HepG2 (cell line): ENCODE results near the gene STIP1. TPM values are rescaled to one million over a fixed set of nuclear protein-coding genes. Genes with fewer than 3 reads are reported as not detected.

Experiments
- ATAC-seq: fragments of 200-7000 bp; cut with Tn5 transposase; 3 replicates; pipeline ENCODE4 v1.9.1; 2020; ENCODE audit warnings: mild to moderate bottlenecking, moderate library complexity
- BruUV-seq: library from RNA; stranded (reverse); fragments of 400-500 nt; replicated peaks from 2 replicates; lab custom pipeline; 2021; lab: Mats Ljungman, UMichigan
- CTCF ChIA-PET: fragments of 300-600 bp; formaldehyde crosslinking; extraction: SDS; loops from one replicate; lab custom pipeline; 2021; ENCODE audit warnings: low total read pairs, inconsistent platforms, low intra/inter-chr PET ratio; lab: Yijun Ruan, JAX
- POLR2A ChIA-PET: fragments of 350-600 bp; sonication (Branson Sonifier 250); formaldehyde crosslinking; loops from one replicate; lab custom pipeline; 2020; ENCODE audit warnings: antibody characterized with exemption, inconsistent platforms; lab: Yijun Ruan, JAX
- DNase-seq: peaks from one replicate; pipeline ENCODE4 v3.0.0-alpha.2; 2015; ENCODE audit warnings: low spot score
- FAIRE-seq: peaks from 3 replicates; lab custom pipeline; 2011; peaks lifted over from hg19 to GRCh38; lab: Jason Lieb, UNC
- H2AFZ ChIP-seq: one replicate; pipeline ENCODE4 v1.6.1; 2011; ENCODE audit warnings: low read length, inconsistent platforms
- H3K27ac ChIP-seq: fragments of 300-600 bp; 3 replicates; pipeline ENCODE4 v1.8.0; 2011; ENCODE audit warnings: mixed run types, mild to moderate bottlenecking, mixed read lengths, low read length, inconsistent platforms; ENCODE audit not compliant: insufficient read depth; ENCODE audit errors: extremely low read length
- H3K27me3 ChIP-seq, 2 experiments: fragments of 200-600 bp in 1 of 2; 2 replicates in 1 of 2; 3 replicates in 1 of 2; pipeline versions ENCODE4 v1.6.0 to v1.8.0; 2011; ENCODE audit warnings: low read length in 2 of 2, mild to moderate bottlenecking in 2 of 2, moderate library complexity in 2 of 2, inconsistent platforms in 1 of 2; ENCODE audit not compliant: insufficient read depth in 2 of 2, control insufficient read depth in 1 of 2
- H3K36me3 ChIP-seq, 2 experiments: fragments of 200-600 bp in 1 of 2; replicated peaks in 1 of 2; 2 replicates in 1 of 2; 3 replicates in 1 of 2; pipeline versions ENCODE4 v1.5.1 to v1.8.0; 2011; ENCODE audit warnings: low read length in 2 of 2, inconsistent platforms in 1 of 2; ENCODE audit not compliant: insufficient read depth in 2 of 2, control insufficient read depth in 1 of 2
- H3K4me1 ChIP-seq: 2 replicates; pipeline ENCODE4 v1.5.1; 2012; ENCODE audit warnings: low read length, inconsistent platforms; ENCODE audit not compliant: insufficient read depth
- H3K4me2 ChIP-seq: 2 replicates; pipeline ENCODE4 v1.6.0; 2011; ENCODE audit warnings: low read depth, low read length, inconsistent platforms
- H3K4me3 ChIP-seq, 3 experiments: fragments of 200-600 bp in 1 of 3; sonication (generic), shearing (Covaris generic) in 1 of 3; replicated peaks in 1 of 3; 2 replicates each; pipeline ENCODE4 v1.5.1; 2011 to 2016; ENCODE audit warnings: low read length in 3 of 3, inconsistent platforms in 2 of 3, low read depth in 2 of 3, mild to moderate bottlenecking in 2 of 3, control low read depth in 1 of 3, mixed read lengths in 1 of 3; ENCODE audit not compliant: insufficient read depth in 1 of 3
- H3K79me2 ChIP-seq: one replicate; pipeline ENCODE4 v1.6.1; 2011; ENCODE audit warnings: low read length, inconsistent platforms; ENCODE audit not compliant: insufficient read depth
- H3K9ac ChIP-seq: 2 replicates; pipeline ENCODE4 v1.6.0; 2011; ENCODE audit warnings: mild to moderate bottlenecking, low read depth, low read length, inconsistent platforms; ENCODE audit not compliant: insufficient read depth
- H3K9me3 ChIP-seq: 2 replicates; pipeline ENCODE4 v1.5.1; 2012; ENCODE audit warnings: mild to moderate bottlenecking, low read length
- H4K20me1 ChIP-seq: 2 replicates; pipeline ENCODE4 v1.6.0; 2011; ENCODE audit warnings: inconsistent platforms, mild to moderate bottlenecking, low read length, moderate library complexity; ENCODE audit not compliant: insufficient read depth
- DMAP1 ChIP-seq: IDR thresholded peaks from 2 replicates; pipeline ENCODE4 v1.6.1; 2016
- HNF4A ChIP-seq: sonication (generic); formaldehyde crosslinking; IDR thresholded peaks from 2 replicates; pipeline ENCODE4 v1.4.0; 2020; ENCODE audit warnings: missing genetic modification reagents
- HNRNPL ChIP-seq: fragments of 200-400 bp; formaldehyde crosslinking; IDR thresholded peaks from 2 replicates; pipeline ENCODE4 v1.6.1; 2017; ENCODE audit warnings: mild to moderate bottlenecking, low read depth, low read length
- ISX ChIP-seq: sonication (generic); formaldehyde crosslinking; conservative IDR thresholded peaks from 2 replicates; pipeline ENCODE4 v1.5.0; 2020; ENCODE audit warnings: missing genetic modification reagents
- LBX2 ChIP-seq: sonication (generic); formaldehyde crosslinking; IDR thresholded peaks from 2 replicates; pipeline ENCODE4 v1.5.0; 2020; ENCODE audit warnings: missing genetic modification reagents, mild to moderate bottlenecking, borderline replicate concordance
- PHF20 ChIP-seq: sonication (generic); formaldehyde crosslinking; IDR thresholded peaks from 2 replicates; pipeline ENCODE4 v1.5.0; 2020; ENCODE audit warnings: mild to moderate bottlenecking, missing genetic modification reagents
- SRSF1 ChIP-seq: fragments of 200-400 bp; formaldehyde crosslinking; optimal IDR thresholded peaks from 2 replicates; pipeline ENCODE3; 2017; ENCODE audit warnings: mild to moderate bottlenecking, low read depth, low read length, moderate library complexity
- TAF1 ChIP-seq: sonication (generic); formaldehyde crosslinking; IDR thresholded peaks from 2 replicates; pipeline ENCODE4 v1.4.0; 2020; ENCODE audit warnings: missing genetic modification reagents
- TCF7L2 ChIP-seq: IDR thresholded peaks from 2 replicates; pipeline ENCODE4 v1.6.1; 2011; ENCODE audit warnings: mild to moderate bottlenecking, low read depth, low read length, moderate library complexity
- THAP11 ChIP-seq: IDR thresholded peaks from 2 replicates; pipeline ENCODE4 v1.6.1; 2016; ENCODE audit warnings: missing biosample characterization, missing genetic modification reagents
- XBP1 ChIP-seq: sonication (generic); formaldehyde crosslinking; IDR thresholded peaks from 2 replicates; pipeline ENCODE4 v1.5.0; 2020; ENCODE audit warnings: missing genetic modification reagents
- ZBTB8A ChIP-seq: sonication (generic); formaldehyde crosslinking; IDR thresholded peaks from 2 replicates; pipeline ENCODE4 v1.4.0; 2020; ENCODE audit warnings: mild to moderate bottlenecking, low read depth, missing genetic modification reagents, borderline replicate concordance
- ZC3H13 ChIP-seq: sonication (generic); formaldehyde crosslinking; IDR thresholded peaks from 2 replicates; pipeline ENCODE4 v1.8.1; 2023; ENCODE audit warnings: mild to moderate bottlenecking, missing genetic modification reagents, moderate library complexity
- ZNF558 ChIP-seq: sonication (generic); formaldehyde crosslinking; IDR thresholded peaks from 2 replicates; pipeline ENCODE4 v1.9.0; 2022; ENCODE audit warnings: mild to moderate bottlenecking, missing genetic modification reagents, borderline replicate concordance
- ZNF570 ChIP-seq: sonication (generic); formaldehyde crosslinking; IDR thresholded peaks from 2 replicates; pipeline ENCODE4 v1.4.0; 2020; ENCODE audit warnings: mild to moderate bottlenecking, missing genetic modification reagents, borderline replicate concordance
- ZNF878 ChIP-seq: sonication (generic); formaldehyde crosslinking; IDR thresholded peaks from 2 replicates; pipeline ENCODE4 v1.8.1; 2023; ENCODE audit warnings: mild to moderate bottlenecking, missing genetic modification reagents, moderate library complexity
- ZZZ3 ChIP-seq: sonication (generic); formaldehyde crosslinking; IDR thresholded peaks from 2 replicates; pipeline ENCODE4 v1.4.0; 2020; ENCODE audit warnings: missing genetic modification reagents, mild to moderate bottlenecking, borderline replicate concordance
- WGBS: methylation state at CpG from one replicate; pipeline ENCODE4 v1.1.6; 2017; ENCODE audit warnings: low lambda C conversion rate; 5-methylcytosine and 5-hydroxymethylcytosine counted together
- in situ Hi-C: cut with HindIII; loops from 2 replicates; pipeline ENCODE4 v1.10.0; 2017; ENCODE audit warnings: low pct_unique_long_range_greater_than_20kb; ENCODE audit not compliant: extremely low pct_ligation_motif_present
- intact Hi-C: fragments of 100-400 bp; cut with micrococcal nuclease; formaldehyde crosslinking; loops from one replicate; pipeline ENCODE4 v1.10.0; 2022; ENCODE audit not compliant: unreplicated experiment
- polyA plus RNA-seq, 8 experiments: library from polyadenylated mRNA; depleted of rRNA in 3 of 8; stranded (reverse) in 7 of 8; unstranded in 1 of 8; fragments of >200 nt; fragmentation: Illumina TruSeq in 4 of 8; extraction: Trizol in 4 of 8; gene quantifications; 2 replicates each; pipeline versions ENCODE4 v1.2.1 to v1.2.3, GENCODE V29; 2011 to 2016; ENCODE audit warnings: low read depth in 4 of 8, missing spikeins in 1 of 8, mixed read lengths in 1 of 8; ENCODE audit not compliant: insufficient read depth in 1 of 8
- total RNA-seq, 5 experiments: library from RNA; depleted of rRNA; stranded (reverse); fragments of >200 nt; fragmentation: Illumina TruSeq; extraction: Trizol; gene quantifications; 2 replicates each; pipeline ENCODE4 v1.2.3, GENCODE V29; 2016; ENCODE audit warnings: low read depth in 1 of 5
- TF ChIP-seq, protein P1 (sequence below): sonication (generic); formaldehyde crosslinking; IDR thresholded peaks from 2 replicates; pipeline ENCODE4 v1.5.1; 2020; ENCODE audit warnings: mild to moderate bottlenecking, missing genetic modification reagents
- TF ChIP-seq, protein P2 (sequence below): sonication (generic); formaldehyde crosslinking; IDR thresholded peaks from 2 replicates; pipeline ENCODE4 v1.4.0; 2020; ENCODE audit warnings: missing genetic modification reagents

The STIP1 gene
- total and polyA plus RNA-seq, 2 of the 13 experiments (the other 11 are each of a cell fraction or from before 2014, with no cell fraction given), result 81.1 to 217 TPM

GRCh38 chr11:64164392-64165312 lies 21.3 kb upstream of the STIP1 start:
- H3K4me2 ChIP-seq, result peak overlapping the region; percentile 88
- in situ Hi-C loops (no loop called here), intact Hi-C loops (no loop called here)
- FAIRE-seq (no peak), ATAC-seq (peak; percentile 5), DNase-seq (peak; percentile 13)
- no peaks in the 10 kb centered on the region for H3K36me3 ChIP-seq
- H3K79me2 ChIP-seq, result peaks cover 17% of the 10 kb centered on the region
- POLR2A ChIA-PET, result interaction anchor here (0.6 to 3.5 kb wide), 6 partner anchors 17 to 136 kb away, joined by 3 to 31 read pairs (median 5); partner anchors contain the start of genes CATSPERZ, FKBP2 and STIP1
- H3K4me1 ChIP-seq, result peaks cover 34% of the 10 kb centered on the region
- CTCF ChIA-PET, result no interaction called here
- no peak overlapping the region for H2AFZ ChIP-seq
- peak overlapping the region; percentile 89 for H3K27ac ChIP-seq
- WGBS, result 56% methylated on average over 17 of the region's 20 CpGs
- TSS peak; percentile 55 for BruUV-seq
- no peaks in the 10 kb centered on the region for H3K9me3 ChIP-seq
- H3K9ac ChIP-seq, result peak overlapping the region; percentile 93
- H4K20me1 ChIP-seq, result no peaks in the 10 kb centered on the region
- H3K27me3 ChIP-seq, result no peaks in the 10 kb centered on the region; a peak in 1 of 5 replicates
- H3K4me3 ChIP-seq, result peak overlapping the region; percentile 55 to 94 (median 94); a peak in 5 of 6 replicates
- TF ChIP-seq ZZZ3 (CRISPR knock-in tag), result no peak
- no peak for TF ChIP-seq SRSF1
- TF ChIP-seq, protein P1, sequence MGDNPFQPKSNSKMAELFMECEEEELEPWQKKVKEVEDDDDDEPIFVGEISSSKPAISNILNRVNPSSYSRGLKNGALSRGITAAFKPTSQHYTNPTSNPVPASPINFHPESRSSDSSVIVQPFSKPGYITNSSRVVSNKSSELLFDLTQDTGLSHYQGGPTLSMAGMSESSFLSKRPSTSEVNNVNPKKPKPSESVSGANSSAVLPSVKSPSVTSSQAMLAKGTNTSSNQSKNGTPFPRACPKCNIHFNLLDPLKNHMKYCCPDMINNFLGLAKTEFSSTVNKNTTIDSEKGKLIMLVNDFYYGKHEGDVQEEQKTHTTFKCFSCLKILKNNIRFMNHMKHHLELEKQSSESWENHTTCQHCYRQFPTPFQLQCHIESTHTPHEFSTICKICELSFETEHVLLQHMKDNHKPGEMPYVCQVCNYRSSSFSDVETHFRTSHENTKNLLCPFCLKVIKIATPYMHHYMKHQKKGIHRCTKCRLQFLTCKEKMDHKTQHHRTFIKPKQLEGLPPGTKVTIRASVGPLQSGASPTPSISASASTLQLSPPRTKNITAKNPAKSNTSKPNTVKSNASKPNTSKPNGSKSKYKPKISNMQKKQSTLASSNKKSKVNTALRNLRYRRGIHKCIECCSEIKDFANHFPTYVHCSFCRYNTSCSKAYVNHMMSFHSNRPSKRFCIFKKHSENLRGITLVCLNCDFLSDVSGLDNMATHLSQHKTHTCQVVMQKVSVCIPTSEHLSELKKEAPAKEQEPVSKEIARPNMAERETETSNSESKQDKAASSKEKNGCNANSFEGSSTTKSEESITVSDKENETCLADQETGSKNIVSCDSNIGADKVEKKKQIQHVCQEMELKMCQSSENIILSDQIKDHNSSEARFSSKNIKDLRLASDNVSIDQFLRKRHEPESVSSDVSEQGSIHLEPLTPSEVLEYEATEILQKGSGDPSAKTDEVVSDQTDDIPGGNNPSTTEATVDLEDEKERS (CRISPR knock-in tag), result no peak
- no peak for TF ChIP-seq DMAP1 (CRISPR knock-in tag)
- TF ChIP-seq XBP1 (CRISPR knock-in tag), result no peak
- 0 out of 2 replicates have a peak, but pooled peaks have one; percentile 15 for TF ChIP-seq TAF1 (CRISPR knock-in tag)
- TF ChIP-seq PHF20 (CRISPR knock-in tag), result no peak
- TF ChIP-seq HNF4A (CRISPR knock-in tag), result no peak
- TF ChIP-seq ZC3H13 (CRISPR knock-in tag), result 0 out of 2 replicates have a peak, but pooled peaks have one; percentile 12
- TF ChIP-seq, protein P2, sequence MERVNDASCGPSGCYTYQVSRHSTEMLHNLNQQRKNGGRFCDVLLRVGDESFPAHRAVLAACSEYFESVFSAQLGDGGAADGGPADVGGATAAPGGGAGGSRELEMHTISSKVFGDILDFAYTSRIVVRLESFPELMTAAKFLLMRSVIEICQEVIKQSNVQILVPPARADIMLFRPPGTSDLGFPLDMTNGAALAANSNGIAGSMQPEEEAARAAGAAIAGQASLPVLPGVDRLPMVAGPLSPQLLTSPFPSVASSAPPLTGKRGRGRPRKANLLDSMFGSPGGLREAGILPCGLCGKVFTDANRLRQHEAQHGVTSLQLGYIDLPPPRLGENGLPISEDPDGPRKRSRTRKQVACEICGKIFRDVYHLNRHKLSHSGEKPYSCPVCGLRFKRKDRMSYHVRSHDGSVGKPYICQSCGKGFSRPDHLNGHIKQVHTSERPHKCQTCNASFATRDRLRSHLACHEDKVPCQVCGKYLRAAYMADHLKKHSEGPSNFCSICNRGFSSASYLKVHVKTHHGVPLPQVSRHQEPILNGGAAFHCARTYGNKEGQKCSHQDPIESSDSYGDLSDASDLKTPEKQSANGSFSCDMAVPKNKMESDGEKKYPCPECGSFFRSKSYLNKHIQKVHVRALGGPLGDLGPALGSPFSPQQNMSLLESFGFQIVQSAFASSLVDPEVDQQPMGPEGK (CRISPR knock-in tag), result 0 out of 2 replicates have a peak, but pooled peaks have one; percentile 5
- no peak for TF ChIP-seq ZBTB8A
- TF ChIP-seq ISX (CRISPR knock-in tag), result no peak
- no peak for TF ChIP-seq ZNF570
- TF ChIP-seq TCF7L2, result no peak
- 0 out of 2 replicates have a peak, but pooled peaks have one; percentile 21 for TF ChIP-seq HNRNPL
- no peak for TF ChIP-seq ZNF558
- TF ChIP-seq THAP11, result peak; percentile 16; the same call in 1 of the 2 replicates
- no peak for TF ChIP-seq LBX2 (CRISPR knock-in tag)
- TF ChIP-seq ZNF878 (CRISPR knock-in tag), result no peak
